SU-DHL-6 (cell line): ENCODE data around the gene CCNY.

Source experiments
- H2AFZ ChIP-seq: fragments of 200-600 bp; sonication (generic); 2 replicates; pipeline ENCODE4 v1.6.1; 2014; ENCODE audit warnings: low read depth, mild to moderate bottlenecking, moderate library complexity, mixed read lengths, antibody characterized with exemption, low read length; ENCODE audit not compliant: severe bottlenecking
- H3F3A ChIP-seq: fragments of 200-600 bp; shearing (Covaris generic); 2 replicates; pipeline ENCODE4 v1.6.0; 2016; ENCODE audit warnings: antibody characterized with exemption, mild to moderate bottlenecking; ENCODE audit not compliant: insufficient read depth
- H3K27ac ChIP-seq: fragments of 200-600 bp; sonication (generic); 2 replicates; pipeline ENCODE4 v1.5.1; 2016; ENCODE audit warnings: low read depth, mild to moderate bottlenecking, low read length, moderate library complexity, mixed read lengths
- H3K27me3 ChIP-seq: fragments of 200-600 bp; sonication (generic), shearing (Covaris generic); 2 replicates; pipeline ENCODE4 v1.6.0; 2014; ENCODE audit warnings: mild to moderate bottlenecking, low read length
- H3K36me3 ChIP-seq: fragments of 200-600 bp; sonication (generic); 2 replicates; pipeline ENCODE4 v1.6.1; 2014; ENCODE audit warnings: mild to moderate bottlenecking, low read length, mixed read lengths
- H3K4me2 ChIP-seq: fragments of 300-600, 200-600 bp; shearing (Covaris generic), sonication (generic); 2 replicates; pipeline ENCODE4 v1.6.0; 2014; ENCODE audit warnings: low read length, low read depth, mild to moderate bottlenecking; ENCODE audit not compliant: poor library complexity, severe bottlenecking
- H3K4me3 ChIP-seq: fragments of 200-600 bp; sonication (generic); 2 replicates; pipeline ENCODE4 v1.5.1; 2014; ENCODE audit warnings: antibody characterized with exemption, low read length, mild to moderate bottlenecking, mixed read lengths; ENCODE audit not compliant: insufficient read depth, poor library complexity, severe bottlenecking
- H3K79me2 ChIP-seq: fragments of 200-600 bp; sonication (generic); 2 replicates; pipeline ENCODE4 v1.6.1; 2014; ENCODE audit warnings: mild to moderate bottlenecking, low read length, moderate library complexity; ENCODE audit not compliant: insufficient read depth
- H3K9ac ChIP-seq: fragments of 200-600 bp; sonication (generic); 2 replicates; pipeline ENCODE4 v1.7.0; 2014; ENCODE audit warnings: mild to moderate bottlenecking, low read length
- H3K9me2 ChIP-seq: fragments of 200-600 bp; sonication (generic); replicated peaks from 2 replicates; pipeline ENCODE4 v1.6.1; 2014; ENCODE audit warnings: low read length; ENCODE audit not compliant: insufficient read depth
- H3K9me3 ChIP-seq: fragments of 200-600 bp; sonication (generic); 2 replicates; pipeline ENCODE4 v1.6.1; 2014; ENCODE audit warnings: low read length, mixed read lengths; ENCODE audit not compliant: insufficient read depth
- H4K20me1 ChIP-seq: fragments of 200-600 bp; sonication (generic); 2 replicates; pipeline ENCODE4 v1.6.1; 2014; ENCODE audit warnings: low read depth, mild to moderate bottlenecking, antibody characterized with exemption, low read length, moderate library complexity, mixed read lengths
- CTCF ChIP-seq: fragments of 200-600 bp; sonication (generic); IDR thresholded peaks from one replicate; pipeline ENCODE4 v1.5.1; 2017; ENCODE audit warnings: antibody characterized with exemption, mild to moderate bottlenecking, low read length, moderate library complexity; ENCODE audit not compliant: insufficient read depth, poor library complexity, severe bottlenecking
- EZH2phosphoT487 ChIP-seq: fragments of 200-600 bp; sonication (generic), shearing (Covaris generic); conservative IDR thresholded peaks from 2 replicates; pipeline ENCODE4 v1.6.1; 2018; ENCODE audit warnings: mild to moderate bottlenecking, antibody characterized with exemption, low read length, moderate library complexity, mixed read lengths

CCNY gene

GRCh38 chr10:35327790-35328403, 8.4 kb upstream of the CCNY start:
- H4K20me1 ChIP-seq: no peaks in the 10 kb centered on the region
- H3K4me2 ChIP-seq: no peak overlapping the region
- no peaks in the 10 kb centered on the region for H3K9me2 ChIP-seq
- H2AFZ ChIP-seq: no peak overlapping the region
- no peaks in the 10 kb centered on the region for H3K36me3 ChIP-seq
- H3K9me3 ChIP-seq: no peaks in the 10 kb centered on the region; the same call in 1 of the 2 replicates
- H3K4me3 ChIP-seq: no peak overlapping the region
- H3F3A ChIP-seq: no peaks in the 10 kb centered on the region
- H3K27me3 ChIP-seq: no peaks in the 10 kb centered on the region
- no peak for TF ChIP-seq CTCF
- TF ChIP-seq EZH2phosphoT487: no peak
- no peak overlapping the region for H3K9ac ChIP-seq
- peaks cover 3% of the 10 kb centered on the region for H3K79me2 ChIP-seq
- H3K27ac ChIP-seq: no peak overlapping the region

GRCh38 chr10:35328404-35329037, 7.8 kb upstream of the CCNY start:
- H4K20me1 ChIP-seq: no peaks in the 10 kb centered on the region
- no peak overlapping the region for H3K9ac ChIP-seq
- TF ChIP-seq EZH2phosphoT487 (no peak), CTCF (no peak)
- no peak overlapping the region for H3K4me2 ChIP-seq
- H3K36me3 ChIP-seq: no peaks in the 10 kb centered on the region
- H3K27me3 ChIP-seq: no peaks in the 10 kb centered on the region
- H3F3A ChIP-seq: no peaks in the 10 kb centered on the region
- H3K9me3 ChIP-seq: no peaks in the 10 kb centered on the region
- H3K4me3 ChIP-seq: no peak overlapping the region
- no peak overlapping the region for H2AFZ ChIP-seq
- H3K79me2 ChIP-seq: peaks cover 8% of the 10 kb centered on the region
- no peaks in the 10 kb centered on the region for H3K9me2 ChIP-seq
- H3K27ac ChIP-seq: no peak overlapping the region

- no peaks in the 10 kb centered on the region for H3K27me3 ChIP-seq
- H3K9ac ChIP-seq: no peak overlapping the region
- H3K9me2 ChIP-seq: no peaks in the 10 kb centered on the region
- H3F3A ChIP-seq: no peaks in the 10 kb centered on the region
- no peak overlapping the region for H3K4me3 ChIP-seq
- H4K20me1 ChIP-seq: no peaks in the 10 kb centered on the region
- no peak overlapping the region for H3K27ac ChIP-seq
- no peak overlapping the region for H2AFZ ChIP-seq
- H3K79me2 ChIP-seq: peaks cover 16% of the 10 kb centered on the region
- no peak for TF ChIP-seq EZH2phosphoT487
- no peak for TF ChIP-seq CTCF
- H3K4me2 ChIP-seq: no peak overlapping the region
- H3K36me3 ChIP-seq: 0 out of 2 replicates have a peak, but pooled peaks cover 2% of the 10 kb centered on the region
- H3K9me3 ChIP-seq: no peaks in the 10 kb centered on the region
Measured at GRCh38 chr10:35329520-35329919, 6.8 kb upstream of the CCNY start.
